22Rv1 (cell line): ENCODE measurements around the gene MYBPC3.
"Not testable (repeated sequence)": the region's sequence is repeated elsewhere in the genome, so short reads cannot be mapped to it uniquely, and the experiment has no call there.

Experiments used
- H3K27ac ChIP-seq: fragments of 450-650 bp; 2 replicates; pipeline ENCODE4 v1.5.1; 2017
- ZFX ChIP-seq: fragments of 450-650 bp; IDR thresholded peaks from 2 replicates; pipeline ENCODE4 v1.6.1; 2017; ENCODE audit warnings: antibody characterized with exemption, borderline replicate concordance
- TF ChIP-seq, protein P1 (sequence below): fragments of 450-650 bp; IDR thresholded peaks from 2 replicates; pipeline ENCODE4 v1.5.1; 2017; ENCODE audit warnings: mild to moderate bottlenecking

MYBPC3 gene

GRCh38 chr11:47337229-47337924 is 15.1 kb downstream of the MYBPC3 start:
- H3K27ac ChIP-seq: no peak overlapping the region
- TF ChIP-seq, protein P1, sequence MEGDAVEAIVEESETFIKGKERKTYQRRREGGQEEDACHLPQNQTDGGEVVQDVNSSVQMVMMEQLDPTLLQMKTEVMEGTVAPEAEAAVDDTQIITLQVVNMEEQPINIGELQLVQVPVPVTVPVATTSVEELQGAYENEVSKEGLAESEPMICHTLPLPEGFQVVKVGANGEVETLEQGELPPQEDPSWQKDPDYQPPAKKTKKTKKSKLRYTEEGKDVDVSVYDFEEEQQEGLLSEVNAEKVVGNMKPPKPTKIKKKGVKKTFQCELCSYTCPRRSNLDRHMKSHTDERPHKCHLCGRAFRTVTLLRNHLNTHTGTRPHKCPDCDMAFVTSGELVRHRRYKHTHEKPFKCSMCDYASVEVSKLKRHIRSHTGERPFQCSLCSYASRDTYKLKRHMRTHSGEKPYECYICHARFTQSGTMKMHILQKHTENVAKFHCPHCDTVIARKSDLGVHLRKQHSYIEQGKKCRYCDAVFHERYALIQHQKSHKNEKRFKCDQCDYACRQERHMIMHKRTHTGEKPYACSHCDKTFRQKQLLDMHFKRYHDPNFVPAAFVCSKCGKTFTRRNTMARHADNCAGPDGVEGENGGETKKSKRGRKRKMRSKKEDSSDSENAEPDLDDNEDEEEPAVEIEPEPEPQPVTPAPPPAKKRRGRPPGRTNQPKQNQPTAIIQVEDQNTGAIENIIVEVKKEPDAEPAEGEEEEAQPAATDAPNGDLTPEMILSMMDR: no peak
- no peak for TF ChIP-seq ZFX

- no peak overlapping the region for H3K27ac ChIP-seq
- TF ChIP-seq, protein P1: no peak
- no peak for TF ChIP-seq ZFX
Observed at GRCh38 chr11:47336595-47336994, 15.9 kb downstream of the MYBPC3 start.

- TF ChIP-seq, protein P1: no peak
- no peak for TF ChIP-seq ZFX
Observed at GRCh38 chr11:47335733-47336132, 16.8 kb downstream of the MYBPC3 start.

GRCh38 chr11:47334699-47335411 is 17.6 kb downstream of the MYBPC3 start:
- H3K27ac ChIP-seq: not testable (repeated sequence)

More at GRCh38 chr11:47335733-47336132, 16.8 kb downstream of the MYBPC3 start:
- no peak overlapping the region for H3K27ac ChIP-seq

DNA sequence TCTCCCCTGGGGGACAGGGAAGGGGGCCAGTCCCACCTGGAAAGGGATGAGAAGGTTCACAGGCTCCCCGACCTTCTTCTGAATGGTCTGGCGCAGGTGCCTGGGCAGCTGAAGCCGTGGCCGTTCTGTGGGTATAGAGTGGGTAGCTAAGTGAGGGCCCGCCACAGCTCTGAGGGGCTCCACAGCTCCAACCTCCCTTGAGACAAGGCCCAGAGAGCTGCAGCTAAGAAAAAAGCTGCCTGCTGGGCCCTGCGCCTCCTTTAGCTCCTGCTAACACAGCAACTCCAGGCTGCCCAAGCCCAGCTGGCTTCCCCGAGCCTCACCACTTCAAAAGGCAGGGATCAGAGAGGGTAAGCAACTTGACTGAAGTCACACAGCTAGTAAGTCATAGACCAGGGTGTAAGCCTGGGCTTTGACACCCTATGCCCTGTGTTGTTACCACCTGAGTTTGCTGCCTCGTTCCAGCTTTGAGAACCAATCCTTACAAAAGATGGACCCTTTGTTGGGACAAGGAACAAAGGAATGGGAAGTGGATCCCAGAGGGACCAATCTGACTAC is 18.5 kb downstream of the MYBPC3 start:
- no peak overlapping the region for H3K27ac ChIP-seq
- TF ChIP-seq, protein P1: no peak
- TF ChIP-seq ZFX: no peak

DNA sequence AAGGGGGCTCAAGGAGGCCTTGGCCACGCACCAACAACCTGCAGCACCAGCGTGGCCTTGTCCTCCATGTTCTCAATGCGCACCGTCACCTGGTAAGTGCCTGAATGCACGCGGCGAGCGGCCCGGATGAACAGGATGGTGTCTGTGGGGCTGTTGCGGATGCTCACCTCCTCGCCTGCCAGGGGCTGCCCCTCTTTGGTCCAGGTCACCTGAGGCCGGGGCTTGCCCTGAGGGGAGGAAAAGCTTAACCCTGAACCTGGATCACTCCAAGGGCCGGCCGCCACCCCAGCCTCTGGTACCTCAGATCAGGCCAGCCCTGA is 19.0 kb downstream of the MYBPC3 start:
- no peak for TF ChIP-seq ZFX
- TF ChIP-seq, protein P1: no peak
- H3K27ac ChIP-seq: no peak overlapping the region

DNA sequence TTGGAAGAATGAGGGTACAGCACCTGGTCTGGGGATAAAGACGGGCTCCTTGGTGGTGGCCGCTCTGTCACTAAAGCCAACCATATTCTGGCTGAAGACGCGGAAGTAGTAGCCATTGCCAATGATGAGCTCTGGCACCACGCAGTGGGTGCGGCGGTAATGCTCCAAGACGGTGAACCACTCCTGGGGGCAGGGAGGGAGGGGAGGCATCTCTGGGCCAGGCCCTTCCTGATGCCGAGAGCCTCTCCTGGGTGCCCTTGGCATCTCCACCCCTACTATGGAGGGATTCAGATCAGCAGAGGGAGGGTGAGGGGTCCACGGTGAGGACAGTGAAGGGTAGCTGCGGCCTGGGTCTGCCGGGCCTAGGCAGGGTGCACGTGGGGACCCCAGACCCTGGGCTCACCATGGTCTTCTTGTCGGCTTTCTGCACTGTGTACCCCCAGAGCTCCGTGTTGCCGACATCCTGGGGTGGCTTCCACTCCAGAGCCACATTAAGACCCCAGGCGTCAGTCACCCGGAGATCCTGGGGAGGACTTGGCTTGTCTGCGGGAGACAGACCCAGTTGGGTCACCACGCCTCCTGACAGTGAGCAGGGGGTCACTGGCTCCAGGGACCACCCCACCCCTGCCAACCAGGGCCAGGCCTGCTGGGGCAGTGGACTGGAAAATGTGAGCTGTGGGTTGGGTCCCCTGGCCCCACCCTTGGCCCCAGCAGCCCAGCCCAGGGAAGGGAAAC is 19.5 kb downstream of the MYBPC3 start:
- no peak overlapping the region for H3K27ac ChIP-seq
- no peak for TF ChIP-seq ZFX
- TF ChIP-seq, protein P1: no peak
